Measurements from ENCODE around the gene CCNY. TPM values are rescaled to one million over a fixed set of nuclear protein-coding genes. Genes with fewer than 3 reads are reported as not detected.
A peak's percentile ranks its signal among the peaks of the same experiment; 100 is the strongest.

The CCNY gene
- total RNA-seq, 1 donor from 2014 or later = 73.6 TPM

DNA sequence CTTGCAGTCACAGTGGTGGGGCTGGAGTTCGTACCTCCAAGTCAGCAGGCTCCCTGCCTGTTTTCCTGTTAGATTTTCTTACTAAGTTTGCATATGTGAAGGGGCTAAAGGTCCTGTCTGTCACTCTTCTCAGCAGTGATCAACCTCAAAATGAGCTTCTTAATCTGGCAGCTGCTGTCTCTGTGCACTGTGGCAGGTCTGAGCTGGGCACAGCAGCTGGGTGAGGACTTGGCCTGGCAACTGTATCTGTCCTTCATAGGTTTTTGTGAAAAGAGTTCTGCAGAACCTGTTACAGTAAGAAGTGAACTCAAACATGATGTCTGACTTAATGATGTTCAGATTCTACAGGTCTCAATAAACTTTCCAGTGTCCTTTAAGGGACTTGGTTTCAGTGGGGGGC lies 237.5 kb downstream of the CCNY start:
- DNase-seq (ENCODE audit: extremely low read depth, low read depth, low spot score) = no peak

DNA sequence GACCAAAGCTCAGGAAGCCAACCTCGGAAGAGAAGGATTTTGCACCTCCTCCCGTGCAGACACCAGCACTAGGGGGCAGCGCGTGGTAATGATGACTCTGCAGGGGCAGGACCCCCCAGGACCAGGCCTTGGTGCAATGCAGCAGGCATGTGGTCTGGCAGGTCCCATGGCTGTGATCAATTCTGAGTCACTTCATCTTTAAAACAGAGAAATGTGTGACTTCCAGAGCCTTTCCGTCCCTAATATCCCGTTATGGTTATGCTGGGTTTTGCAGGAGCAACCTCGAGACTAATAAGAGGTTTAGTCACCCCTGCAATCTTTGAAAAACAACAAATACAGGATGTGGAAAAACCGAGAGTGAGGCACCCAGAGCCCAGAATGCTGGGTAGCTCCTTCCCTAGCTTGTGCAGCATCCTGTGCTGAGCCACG lies 238.6 kb downstream of the CCNY start:
- DNase-seq (ENCODE audit: extremely low read depth, low read depth, low spot score) = peak; percentile 62

DNA sequence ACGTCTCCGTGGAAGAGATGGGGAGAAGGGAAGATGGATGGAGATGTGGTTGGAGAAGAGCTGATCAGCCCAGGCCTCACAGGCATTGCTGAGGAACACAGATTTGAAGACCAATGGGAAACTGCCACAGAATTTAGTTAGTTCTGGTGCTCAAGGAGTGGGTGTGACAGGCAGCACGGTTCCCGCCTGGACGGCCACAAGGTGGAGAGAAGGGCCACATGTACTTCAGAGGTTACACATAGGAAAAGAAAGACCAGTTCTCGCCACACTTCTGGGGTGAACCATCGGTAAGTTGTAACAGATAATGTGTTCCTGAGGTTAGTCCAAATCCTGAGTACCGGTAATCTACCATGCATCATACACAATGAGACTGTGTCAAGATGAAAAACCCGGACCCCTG lies 239.3 kb downstream of the CCNY start:
- no peak for DNase-seq (ENCODE audit: extremely low read depth, low read depth, low spot score)

DNA sequence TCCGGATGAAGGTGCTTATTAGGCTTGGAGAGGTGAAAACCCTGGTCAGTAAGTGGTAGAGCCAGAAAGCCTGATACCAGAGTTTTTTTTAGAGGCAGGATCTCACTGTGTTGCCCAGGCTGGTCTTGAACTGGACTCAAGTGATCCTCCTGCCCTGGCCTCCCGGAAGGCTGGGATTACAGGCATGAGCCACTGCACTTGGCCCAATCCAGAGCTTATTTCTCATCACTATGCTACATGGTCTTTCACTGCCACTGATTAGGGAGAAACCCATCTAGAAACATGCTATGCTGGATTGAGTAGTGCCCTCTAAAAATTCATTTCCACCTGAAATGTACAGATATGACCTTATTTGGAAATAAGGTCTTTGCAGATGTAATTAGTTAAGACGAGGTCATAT lies 240.4 kb downstream of the CCNY start:
- DNase-seq (ENCODE audit: extremely low read depth, low read depth, low spot score) = no peak

- DNase-seq (ENCODE audit: extremely low read depth, low read depth, low spot score) = no peak
Measured at GRCh38 chr10:35577926-35578617, 241.8 kb downstream of the CCNY start.

DNA sequence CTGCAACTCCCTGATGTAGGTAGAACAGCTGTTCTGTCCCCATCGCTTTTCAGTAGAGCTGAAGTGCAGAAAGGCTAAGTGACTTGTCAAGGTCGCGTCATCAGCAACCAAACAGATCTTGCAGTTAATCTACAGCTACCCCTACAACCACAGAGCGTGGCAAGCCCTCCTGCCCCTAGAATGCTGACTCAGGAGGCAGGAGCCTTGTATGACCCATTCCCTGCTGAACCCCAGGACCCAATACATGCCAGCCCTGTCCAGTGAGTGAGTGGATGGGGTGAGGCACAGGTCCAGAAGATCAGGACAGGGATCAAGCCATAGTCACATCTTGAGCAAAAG lies 242.3 kb downstream of the CCNY start:
- DNase-seq (ENCODE audit: extremely low read depth, low read depth, low spot score) = no peak

- DNase-seq (ENCODE audit: extremely low read depth, low read depth, low spot score) = no peak
Measured at GRCh38 chr10:35579116-35579515, 242.8 kb downstream of the CCNY start.

DNA sequence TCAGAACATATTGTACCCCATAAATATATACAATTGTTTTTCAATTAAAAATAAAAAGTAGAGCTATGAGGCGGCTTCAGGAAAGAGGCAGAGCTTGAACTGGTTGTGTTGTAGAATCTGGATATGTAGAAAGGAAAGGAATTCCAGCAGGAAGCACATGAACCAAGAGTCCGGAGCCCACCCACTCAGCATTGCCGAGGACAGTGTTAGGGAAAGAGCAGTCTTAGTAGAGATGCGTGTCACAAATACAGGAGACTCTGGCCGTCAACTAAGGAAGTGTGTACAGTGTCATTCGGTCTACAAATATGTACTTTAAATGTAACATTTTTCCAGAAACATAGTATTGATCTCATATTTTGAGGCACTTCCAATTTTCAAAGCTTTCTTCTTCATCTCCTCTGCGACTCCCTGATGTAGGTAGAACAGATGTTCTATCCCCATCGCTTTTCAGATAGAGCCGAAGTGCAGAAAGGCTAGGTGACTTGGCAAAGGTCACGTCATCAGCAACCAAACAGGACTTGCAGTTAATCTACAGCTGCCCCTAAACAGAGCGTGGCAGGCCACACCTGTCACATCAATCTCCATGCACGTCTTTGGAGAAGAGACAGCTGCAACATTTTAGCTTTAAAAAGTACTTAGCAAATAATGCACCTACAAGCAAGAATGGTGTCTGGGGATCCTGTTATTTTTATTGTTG lies 243.6 kb downstream of the CCNY start:
- DNase-seq (ENCODE audit: extremely low read depth, low read depth, low spot score) = no peak

DNA sequence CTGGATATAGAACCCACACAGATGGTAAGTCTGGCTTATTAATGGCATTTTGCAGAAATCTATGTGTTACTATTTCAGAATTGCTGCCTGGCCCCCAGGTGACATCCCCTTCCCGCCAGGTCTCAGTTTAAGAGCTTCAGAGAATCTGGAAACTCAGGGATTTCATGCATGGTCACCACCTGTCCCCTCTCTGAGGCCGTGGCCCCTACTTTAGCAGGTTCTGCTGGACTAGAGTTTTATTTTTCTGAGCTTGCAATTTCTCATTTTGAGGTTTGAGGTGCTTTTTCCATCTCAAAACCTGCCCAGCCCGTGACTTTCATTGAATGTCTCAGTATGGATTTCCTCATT lies 244.1 kb downstream of the CCNY start:
- no peak for DNase-seq (ENCODE audit: extremely low read depth, low read depth, low spot score)

DNA sequence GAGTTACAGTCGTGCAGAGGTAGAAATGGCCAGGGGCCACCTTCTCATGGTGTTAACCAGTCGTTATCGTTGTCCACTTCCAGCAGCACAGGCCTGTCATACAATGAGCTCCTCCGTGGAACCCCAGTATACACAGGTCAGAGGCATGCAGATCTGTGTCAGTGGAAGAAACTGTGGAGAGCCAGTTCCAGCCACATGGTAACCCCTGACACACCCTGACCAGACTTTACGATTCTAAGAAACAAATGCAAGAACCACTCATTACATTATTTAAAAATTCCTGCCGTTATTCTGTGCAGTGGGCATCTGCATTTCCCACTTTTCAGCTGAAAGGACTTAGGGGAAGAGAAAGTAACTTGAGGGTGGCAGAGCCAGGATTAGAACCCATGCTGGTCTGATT lies 245.3 kb downstream of the CCNY start:
- no peak for DNase-seq (ENCODE audit: extremely low read depth, low read depth, low spot score)

- no peak for DNase-seq (ENCODE audit: extremely low read depth, low read depth, low spot score)
Measured at GRCh38 chr10:35584946-35585345, 248.6 kb downstream of the CCNY start.

DNA sequence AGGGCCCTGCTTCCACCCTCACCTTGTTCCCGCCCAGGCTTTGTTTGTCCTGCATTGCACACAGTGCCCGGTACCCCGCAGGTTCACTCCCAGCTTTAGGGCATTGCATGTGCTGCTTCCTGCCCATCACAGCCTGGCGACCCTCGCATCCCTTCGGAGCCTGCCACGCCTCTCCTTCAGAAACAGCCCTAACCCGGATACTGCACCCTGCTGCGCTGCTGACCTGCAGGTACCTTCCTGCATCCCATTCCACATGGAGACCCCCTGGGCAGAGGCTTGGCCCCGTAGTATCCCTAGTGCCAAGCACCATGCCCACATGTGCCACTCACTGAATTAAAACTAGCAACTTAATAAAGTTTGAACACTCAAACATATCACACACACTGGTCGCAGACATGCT lies 249.0 kb downstream of the CCNY start:
- no peak for DNase-seq (ENCODE audit: extremely low read depth, low read depth, low spot score)

DNA sequence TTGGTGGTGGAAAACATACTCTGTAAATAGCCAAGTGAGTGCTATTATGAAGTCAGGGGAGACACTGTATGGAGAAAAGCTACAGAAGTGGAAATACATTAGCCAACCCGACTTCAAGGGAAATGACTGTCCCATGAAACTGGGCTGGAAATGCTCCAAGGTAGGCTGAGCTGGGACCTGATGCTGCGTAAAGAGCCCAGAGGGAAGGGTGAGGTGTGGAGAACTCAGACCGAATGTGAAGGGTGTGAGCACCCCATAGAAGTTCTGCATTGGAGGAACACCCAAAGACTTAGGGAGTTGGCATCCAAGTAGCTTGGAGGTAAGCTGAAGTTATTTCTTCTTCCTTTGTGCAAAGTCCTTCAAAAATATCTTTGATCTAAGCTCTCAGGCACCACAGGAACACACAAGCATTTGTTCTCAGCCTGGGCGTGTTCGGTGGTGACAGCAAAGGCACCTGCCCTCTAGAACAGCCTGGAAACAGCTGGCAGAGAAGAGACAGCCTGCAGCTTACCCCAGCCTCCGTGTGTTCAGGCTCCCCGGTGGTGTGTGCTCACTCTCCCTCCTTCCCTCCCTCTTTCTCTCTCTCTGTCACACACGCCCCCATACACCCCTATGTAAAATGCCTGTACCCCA lies 249.7 kb downstream of the CCNY start:
- no peak for DNase-seq (ENCODE audit: extremely low read depth, low read depth, low spot score)

- no peak for DNase-seq (ENCODE audit: extremely low read depth, low read depth, low spot score)
Measured at GRCh38 chr10:35588836-35589235, 252.5 kb downstream of the CCNY start.

DNA sequence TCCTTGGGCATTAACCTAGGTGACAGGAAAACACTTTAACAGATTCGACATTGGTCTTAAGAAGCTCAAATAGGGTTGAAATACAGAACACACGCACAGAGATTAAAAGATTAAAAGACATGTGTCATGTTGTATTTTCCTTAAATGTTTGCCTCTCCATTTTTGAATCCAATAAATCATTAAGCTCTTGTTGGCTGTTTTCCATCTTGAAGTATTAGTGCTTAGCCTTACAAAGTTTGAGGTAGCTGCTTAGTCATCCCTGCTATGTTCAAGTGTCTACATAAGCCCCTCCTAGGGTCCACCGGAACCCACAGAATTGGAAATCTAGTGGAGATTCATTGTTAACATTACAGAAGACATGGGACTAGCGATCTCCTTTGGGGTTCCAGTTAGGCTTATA lies 256.1 kb downstream of the CCNY start:
- no peak for DNase-seq (ENCODE audit: extremely low read depth, low read depth, low spot score)

DNA sequence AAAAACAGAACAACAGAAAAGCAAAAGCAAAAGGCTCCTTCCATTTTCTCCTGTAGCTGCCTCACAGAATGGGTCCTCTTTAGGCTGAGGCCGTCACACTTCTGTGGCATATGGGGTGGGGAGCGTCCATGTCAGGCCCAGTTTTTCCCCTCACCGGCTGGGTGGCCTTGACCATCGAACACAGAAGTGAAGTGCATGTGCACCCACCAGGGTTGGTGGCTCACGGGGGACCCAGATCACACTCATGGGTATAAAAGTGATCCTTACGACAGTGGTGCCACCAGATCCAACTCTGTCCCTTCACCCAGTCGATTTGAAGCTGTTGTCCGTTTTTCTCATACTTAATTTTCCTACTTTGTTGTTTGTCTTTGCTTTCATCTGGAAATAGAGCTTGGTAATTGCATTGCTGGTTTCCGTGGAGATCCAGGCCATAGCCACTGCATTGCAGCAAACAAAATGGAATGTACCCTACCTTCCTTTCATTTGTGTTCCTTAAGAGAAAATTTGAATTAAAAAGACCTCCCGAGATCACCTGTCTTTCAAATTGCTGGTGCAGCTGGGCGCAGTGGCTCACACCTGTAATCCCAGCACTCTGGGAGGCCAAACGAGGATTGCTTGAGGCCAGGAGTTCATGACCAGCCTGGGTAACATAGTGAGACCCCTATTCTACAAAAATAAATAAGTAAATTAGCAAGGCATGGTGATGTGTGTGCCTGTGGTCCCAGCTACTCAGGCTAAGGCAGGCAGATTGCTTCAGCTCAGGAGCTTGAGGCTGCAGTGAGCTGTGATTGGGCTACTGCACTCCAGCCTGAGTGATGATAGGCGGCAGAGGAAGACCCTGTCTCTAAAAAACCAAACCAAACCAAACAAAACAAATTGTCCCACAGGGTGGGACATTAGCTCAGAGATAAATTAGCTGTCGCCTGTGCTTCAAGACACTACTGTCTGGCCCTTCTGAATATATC lies 258.1 kb downstream of the CCNY start:
- no peak for DNase-seq (ENCODE audit: extremely low read depth, low read depth, low spot score)

- DNase-seq (ENCODE audit: extremely low read depth, low read depth, low spot score) = no peak
Measured at GRCh38 chr10:35595106-35595505, 258.8 kb downstream of the CCNY start.

DNA sequence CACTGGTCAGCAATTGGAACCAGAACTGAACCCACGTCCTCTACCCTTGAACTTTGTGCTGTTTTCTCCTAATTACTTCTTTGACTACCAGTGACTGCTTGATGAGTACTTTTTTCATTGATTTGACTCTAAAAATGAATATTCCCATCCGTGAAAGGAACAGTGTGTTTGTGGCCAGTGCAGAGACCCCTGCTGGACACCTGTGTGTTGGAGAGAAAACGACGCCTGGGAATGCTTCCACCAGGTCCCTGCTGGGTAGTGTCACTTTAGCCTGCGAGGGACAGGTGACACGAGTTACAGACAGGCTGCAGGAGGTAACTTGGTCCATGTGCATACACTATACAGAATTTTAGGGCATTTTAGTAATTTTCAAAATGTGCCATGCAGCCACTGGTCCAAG lies 262.1 kb downstream of the CCNY start:
- DNase-seq (ENCODE audit: extremely low read depth, low read depth, low spot score) = no peak

DNA sequence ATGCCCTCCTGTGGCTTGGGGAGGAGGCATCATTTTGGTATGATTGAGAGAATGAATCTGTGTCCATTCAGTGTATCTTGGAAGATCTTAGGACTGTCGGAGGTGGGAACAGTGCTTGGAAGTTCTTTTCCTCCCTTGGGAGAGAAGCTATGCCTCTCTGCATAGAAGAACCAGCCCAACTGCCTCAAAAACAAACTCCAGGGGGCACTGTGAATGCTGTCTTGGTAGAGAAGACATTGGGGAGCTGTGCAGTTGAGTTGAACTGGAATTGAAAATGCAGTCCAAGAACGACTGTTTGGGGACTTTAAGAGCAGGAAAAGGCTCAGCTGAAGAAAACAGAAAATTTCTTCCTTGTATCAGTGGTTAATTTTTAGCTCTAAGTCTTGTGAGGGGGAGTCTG lies 263.9 kb downstream of the CCNY start:
- DNase-seq (ENCODE audit: extremely low read depth, low read depth, low spot score) = no peak

DNA sequence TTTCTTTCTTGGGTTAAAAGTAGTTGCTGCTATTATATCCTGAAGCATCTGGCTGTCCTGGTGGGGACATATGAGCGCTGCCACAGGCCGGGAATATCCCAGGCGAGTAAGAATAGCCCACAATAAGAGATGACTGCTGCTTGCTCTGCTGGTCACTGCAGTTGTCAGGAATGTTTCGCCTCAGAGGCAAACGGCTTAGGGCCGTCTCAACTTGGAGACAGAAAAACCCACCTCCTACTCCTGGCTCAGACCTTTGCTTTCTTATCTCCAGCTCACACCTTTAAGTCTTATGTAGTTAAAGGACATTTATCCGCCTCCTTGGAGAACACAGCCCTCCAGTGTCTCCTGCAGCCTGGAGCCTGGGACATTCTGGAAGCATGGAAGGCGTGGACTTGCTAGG lies 268.9 kb downstream of the CCNY start, which contains the start of gene GJD4:
TSS of gene GJD4 (plus strand) at position 151 of the 400 bp plus-strand sequence. CDS start at position 378, 227 bp downstream.
- no peak for DNase-seq (ENCODE audit: extremely low read depth, low read depth, low spot score)

DNA sequence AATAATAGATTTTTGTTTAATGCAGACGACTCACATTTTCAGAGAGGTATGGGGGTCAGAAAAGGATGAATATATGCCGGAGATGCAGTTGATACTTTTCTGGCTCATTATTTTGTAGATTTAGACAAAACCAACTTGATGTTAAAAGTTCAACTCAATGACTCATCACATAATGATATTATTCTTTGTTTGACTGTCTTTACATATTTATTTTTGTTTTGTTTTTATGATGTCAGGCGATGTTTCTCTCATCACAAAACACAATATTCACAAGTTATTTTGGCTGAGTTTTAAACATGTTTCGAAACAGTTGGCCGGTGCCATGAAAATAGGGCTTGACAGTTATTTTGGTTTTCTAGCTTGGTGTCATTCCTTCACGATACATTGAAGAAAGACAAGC lies 270.1 kb downstream of the CCNY start:
- DNase-seq (ENCODE audit: extremely low read depth, low read depth, low spot score) = no peak

Measured in glomerular endothelial cell (primary cell).